ENCODE data around the gene SON. TPM values are rescaled to one million over a fixed set of nuclear protein-coding genes. Genes with fewer than 3 reads are reported as not detected.

Gene SON
- total and polyA plus RNA-seq, 2 of the 13 experiments (the other 11 are each of a cell fraction or from before 2014, with no cell fraction given): 61.3 to 78.3 TPM

- intact Hi-C loops (cut with micrococcal nuclease; ENCODE audit: unreplicated experiment): no loop called here
Observed at GRCh38 chr21:33511639-33512038, 31.2 kb upstream of the SON start.

More at GRCh38 chr21:33511639-33512038, 31.2 kb upstream of the SON start:
- CTCF ChIA-PET (ENCODE audit: low intra/inter-chr PET ratio, low total read pairs): no interaction called here
- H4K20me1 ChIP-seq (ENCODE audit: insufficient read depth, low read length): no peaks in the 10 kb centered on the region
- DNase-seq (ENCODE audit: low spot score): no peak
- no peak overlapping the region for H3K4me2 ChIP-seq (ENCODE audit: low read depth, low read length)
- no peak overlapping the region for H3K4me3 ChIP-seq (replicated peaks in 1 of 3; ENCODE audit: insufficient read depth in 1 of 3, low read depth in 2 of 3, low read length in 3 of 3)
- no peak overlapping the region for H3K9ac ChIP-seq (ENCODE audit: insufficient read depth, low read depth, low read length)
- H3K36me3 ChIP-seq (replicated peaks in 1 of 2; ENCODE audit: control insufficient read depth in 1 of 2, insufficient read depth in 2 of 2, low read length in 2 of 2): peaks cover 12 to 68% of the 10 kb centered on the region in 2 experiments
- no peak for FAIRE-seq
- whole genome bisulfite sequencing (ENCODE audit: low lambda C conversion rate): 99% methylated on average over 4 of the region's 4 CpGs
- no peak overlapping the region for H3K27ac ChIP-seq (ENCODE audit: extremely low read length, insufficient read depth, low read length)
- H3K79me2 ChIP-seq (ENCODE audit: insufficient read depth, low read length): no peaks in the 10 kb centered on the region
- no peak for TF ChIP-seq HMGXB3 (CRISPR knock-in tag; IDR thresholded peaks at IDR 0.05; ENCODE audit: borderline replicate concordance)
- no peak for TF ChIP-seq SKI (IDR thresholded peaks at IDR 0.05; ENCODE audit: partially characterized antibody)
- no peak for TF ChIP-seq NFE2L1 (CRISPR knock-in tag; IDR thresholded peaks at IDR 0.05; ENCODE audit: borderline replicate concordance)
- TF ChIP-seq ARNT2 (CRISPR knock-in tag; IDR thresholded peaks at IDR 0.05; ENCODE audit: low read depth): no peak
- TF ChIP-seq ZNF652 (CRISPR knock-in tag; IDR thresholded peaks at IDR 0.05; ENCODE audit: borderline replicate concordance, low read depth): no peak
- TF ChIP-seq ZNF543 (CRISPR knock-in tag; IDR thresholded peaks at IDR 0.05): no peak
- no peak for TF ChIP-seq BCLAF1 (IDR thresholded peaks at IDR 0.05)
- TF ChIP-seq NFKB2 (CRISPR knock-in tag; IDR thresholded peaks at IDR 0.05; ENCODE audit: borderline replicate concordance): no peak
- no peak for TF ChIP-seq ZNF616 (CRISPR knock-in tag; IDR thresholded peaks at IDR 0.05; ENCODE audit: low read depth)
- TF ChIP-seq ZNF282 (IDR thresholded peaks at IDR 0.05; ENCODE audit: partially characterized antibody): no peak
- TF ChIP-seq MXD3 (CRISPR knock-in tag; IDR thresholded peaks at IDR 0.05): no peak
- TF ChIP-seq KDM5B (CRISPR knock-in tag; IDR thresholded peaks at IDR 0.05; ENCODE audit: borderline replicate concordance): no peak
- no peak for TF ChIP-seq ZNF34 (CRISPR knock-in tag; IDR thresholded peaks at IDR 0.05; ENCODE audit: borderline replicate concordance)
- TF ChIP-seq ZFP36 (IDR thresholded peaks at IDR 0.05; ENCODE audit: borderline replicate concordance, low read depth, low read length, partially characterized antibody): no peak
- TF ChIP-seq LCORL (IDR thresholded peaks at IDR 0.05): no peak
- TF ChIP-seq LCORL (CRISPR knock-in tag; IDR thresholded peaks at IDR 0.05): no peak
- no peak for ATAC-seq
- POLR2A ChIA-PET: no interaction called here
- BruUV-seq (replicated peaks): no TSS peak
- no peak overlapping the region for H2AFZ ChIP-seq (ENCODE audit: low read length)
- in situ Hi-C loops (cut with HindIII; ENCODE audit: extremely low pct_ligation_motif_present, low pct_unique_long_range_greater_than_20kb): no loop called here
- no peaks in the 10 kb centered on the region for H3K4me1 ChIP-seq (ENCODE audit: insufficient read depth, low read length)
- H3K9me3 ChIP-seq (ENCODE audit: low read length): no peaks in the 10 kb centered on the region
- H3K27me3 ChIP-seq (ENCODE audit: control insufficient read depth in 1 of 2, insufficient read depth in 2 of 2, low read length in 2 of 2): no peaks in the 10 kb centered on the region

All from HepG2 (cell line).